HG03095 (cell line): ENCODE data around the gene RNF207.
A peak's percentile ranks its signal among the peaks of the same experiment; 100 is the strongest.

Experiments
- ATAC-seq: cut with Tn5 transposase; IDR thresholded peaks from one replicate; pipeline ENCODE4 v1.9.1; 2021; ENCODE audit warnings: moderate library complexity; ENCODE audit not compliant: unreplicated experiment

RNF207 gene

DNA sequence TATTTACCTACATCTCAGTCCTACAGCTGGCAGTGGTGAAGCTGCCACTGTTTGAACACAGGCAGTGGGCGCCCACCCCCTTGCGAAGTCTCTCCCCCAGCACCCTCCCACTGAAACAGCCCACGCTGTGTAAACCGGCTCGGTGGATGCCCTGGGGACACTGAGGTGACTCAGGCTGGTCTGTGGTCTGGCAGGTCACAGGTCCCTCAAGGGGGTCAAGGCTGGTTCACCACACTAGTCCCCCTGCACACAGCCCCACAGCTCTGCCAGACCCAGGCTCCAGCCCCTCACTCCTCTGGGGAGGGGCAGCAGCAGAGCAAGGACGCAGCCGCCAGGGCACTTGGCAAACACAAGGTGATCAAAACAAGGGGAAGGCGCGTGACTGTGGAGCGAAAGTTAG is 33.4 kb upstream of the RNF207 start:
- ATAC-seq = no peak

- no peak for ATAC-seq
Measured at GRCh38 chr1:6174621-6175410, 31.1 kb upstream of the RNF207 start.

DNA sequence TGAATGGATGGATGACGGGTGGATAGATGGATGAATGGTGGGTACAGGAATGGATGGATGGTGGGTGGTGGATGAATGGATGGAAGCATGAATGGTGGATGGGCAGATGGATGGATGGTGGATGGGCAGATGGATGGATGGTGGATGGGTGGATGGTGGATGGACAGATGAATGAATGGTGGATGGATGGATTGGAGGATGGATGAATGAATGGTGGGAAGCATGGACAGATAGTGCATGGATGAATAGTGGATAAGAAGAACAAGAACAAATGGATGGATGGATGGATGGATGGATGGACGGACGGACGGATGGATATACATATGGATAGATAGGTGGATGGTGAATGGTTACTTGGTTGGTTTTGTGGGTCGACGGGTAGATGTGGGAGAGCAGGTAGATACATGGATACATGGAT is 30.5 kb upstream of the RNF207 start:
- ATAC-seq = no peak

- no peak for ATAC-seq
Measured at GRCh38 chr1:6176779-6177178, 29.1 kb upstream of the RNF207 start.

- no peak for ATAC-seq
Measured at GRCh38 chr1:6177681-6178380, 28.1 kb upstream of the RNF207 start.

DNA sequence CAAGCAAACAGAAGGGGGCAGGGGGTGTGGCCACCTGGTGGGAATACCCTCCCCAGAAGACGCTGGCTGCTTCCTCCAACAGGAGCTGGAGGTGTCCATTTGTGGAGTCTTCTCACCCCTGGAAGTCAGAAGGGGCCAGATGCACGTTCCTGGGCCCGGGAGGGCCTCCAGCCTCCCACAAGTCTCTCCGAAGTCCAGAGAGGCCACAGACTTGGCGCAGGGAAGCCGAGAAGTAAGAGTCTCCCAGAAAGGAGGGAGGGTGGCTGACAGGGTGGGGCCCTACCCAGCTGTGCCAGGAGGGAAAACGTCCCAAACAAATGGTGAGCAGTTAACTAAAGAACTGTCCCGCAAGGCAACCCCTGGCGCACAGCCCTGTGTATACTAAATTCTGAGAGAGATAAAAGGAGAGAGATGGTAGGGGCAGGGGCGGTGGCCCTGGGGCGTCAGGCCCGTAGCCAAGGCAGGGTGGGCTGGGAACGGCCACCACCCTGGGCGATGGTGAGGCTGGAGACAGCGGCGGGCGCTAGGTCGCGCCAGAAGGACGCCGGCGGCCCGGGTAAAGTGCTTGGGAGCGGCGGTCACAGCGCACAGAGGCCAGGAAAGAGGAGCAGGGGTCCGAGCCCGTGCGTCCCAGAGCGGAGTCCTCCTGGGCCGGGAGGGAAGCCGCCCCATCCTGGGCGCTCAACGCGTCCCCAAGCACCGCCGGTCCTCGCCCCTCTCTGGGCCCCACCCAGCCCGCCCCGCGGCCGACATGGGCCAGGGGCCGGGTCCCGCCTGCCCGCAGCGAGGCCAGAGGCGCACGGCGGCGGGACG is 27.0 kb upstream of the RNF207 start:
- ATAC-seq = no peak

DNA sequence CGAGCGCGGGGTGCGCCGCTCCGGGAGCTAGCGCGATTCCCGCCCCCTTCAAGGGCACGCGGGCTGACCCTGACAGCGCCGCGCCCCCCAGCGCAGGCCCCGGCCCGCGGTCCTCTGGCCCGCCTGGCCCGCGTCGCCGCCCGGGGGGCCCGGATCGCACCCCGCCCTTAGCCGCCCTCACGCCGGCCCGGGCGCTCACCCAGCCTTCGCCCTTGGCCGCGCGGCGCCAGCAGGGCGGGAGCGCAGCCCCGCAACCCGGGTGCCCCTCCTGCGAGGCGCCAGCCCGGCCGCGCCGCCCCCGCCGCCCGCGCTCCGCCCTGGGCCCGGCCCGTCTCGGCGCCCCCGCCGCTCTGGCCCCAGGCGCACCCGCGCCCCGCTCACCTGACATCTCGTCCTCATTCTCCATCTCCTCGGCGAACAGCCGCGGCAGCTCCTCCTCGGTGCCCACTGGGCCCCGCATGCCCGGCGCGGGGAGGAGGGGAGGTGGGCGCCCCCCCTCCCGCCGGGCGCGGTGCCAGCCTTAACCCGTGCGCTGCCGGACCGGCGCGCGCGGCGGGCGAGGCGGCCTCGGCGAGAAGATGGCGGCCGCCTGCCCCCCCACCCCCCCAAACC is 26.2 kb upstream of the RNF207 start:
- no peak for ATAC-seq

DNA sequence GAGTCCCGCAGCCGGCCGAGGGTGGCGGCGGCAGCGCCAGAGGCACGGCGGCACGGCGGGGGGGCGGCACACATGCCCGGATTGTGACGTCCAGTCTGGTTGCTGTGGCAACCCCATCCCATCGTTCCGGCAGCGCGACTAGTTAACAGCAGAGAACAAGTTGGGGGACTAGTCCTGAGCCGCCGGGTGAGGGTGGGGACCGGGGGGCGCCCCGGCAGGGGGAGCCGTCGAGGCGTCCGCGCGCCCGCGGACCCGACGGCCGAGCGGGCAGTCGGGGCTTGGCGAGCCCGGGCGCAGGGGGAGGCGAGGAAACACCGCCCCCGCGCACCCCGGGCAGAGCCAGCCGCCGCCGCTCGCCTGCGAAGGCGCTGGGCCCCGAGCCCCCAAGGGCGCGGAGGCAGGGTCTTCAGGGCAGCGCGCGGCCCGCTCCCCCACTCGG is 25.6 kb upstream of the RNF207 start, which contains the start of gene CHD5:
TSS of gene CHD5 (minus strand) at position 54 of the 439 bp plus-strand sequence. CDS start 298 bp downstream, outside the sequence.
- no peak for ATAC-seq

DNA sequence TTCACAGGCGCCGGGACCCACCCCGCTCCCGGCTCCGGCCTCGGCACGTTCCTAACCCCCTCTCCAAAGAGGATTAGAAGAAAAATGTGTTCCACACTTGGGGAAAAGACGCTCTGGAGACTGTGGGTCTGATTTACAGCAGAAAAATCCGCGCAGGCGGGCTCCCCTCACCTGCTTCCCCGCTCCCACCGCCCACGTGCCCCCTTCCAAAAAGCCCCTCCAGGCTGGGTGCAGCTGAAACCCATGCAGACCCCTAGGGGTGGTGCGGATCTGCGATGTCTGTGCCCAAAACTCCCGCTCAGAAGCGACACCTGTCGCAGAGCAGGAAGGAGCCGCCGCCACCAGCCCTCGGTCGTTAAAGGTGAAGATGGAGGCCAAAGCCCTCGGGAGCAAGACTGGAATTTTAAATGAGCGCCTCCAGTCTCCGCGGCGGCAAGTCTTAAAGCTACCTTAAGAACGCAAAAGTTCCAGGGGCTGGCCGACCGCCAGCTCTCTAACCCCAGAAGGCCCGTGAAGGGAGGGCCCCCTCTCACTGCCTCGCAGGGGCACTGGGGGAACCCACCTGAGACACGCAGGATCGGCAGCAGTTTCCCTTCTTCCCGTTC is 25.1 kb upstream of the RNF207 start:
- no peak for ATAC-seq

GRCh38 chr1:6181347-6181770 is 24.6 kb upstream of the RNF207 start:
- no peak for ATAC-seq

DNA sequence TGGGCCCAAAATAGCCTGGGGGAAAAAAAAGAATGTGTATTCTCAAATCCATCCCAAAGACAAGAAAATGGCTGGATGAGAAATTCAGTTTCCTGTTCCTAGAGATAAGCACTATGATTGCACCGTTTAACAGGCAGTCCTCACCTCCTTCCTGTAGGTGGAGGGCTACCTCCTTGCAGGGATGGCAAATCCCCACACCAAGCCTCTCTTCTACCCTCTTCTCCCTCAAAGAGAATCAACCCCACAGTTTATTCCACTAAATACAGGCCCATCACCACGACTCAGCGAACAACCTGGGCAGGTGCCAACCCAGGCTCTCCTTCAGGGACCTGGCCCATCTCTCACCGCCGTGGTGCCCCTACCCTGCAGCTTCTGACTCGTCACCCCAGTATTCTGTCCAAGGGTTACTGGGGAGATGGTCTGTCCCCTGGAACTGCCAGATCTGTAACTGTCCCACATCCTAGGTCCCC is 22.4 kb upstream of the RNF207 start:
- ATAC-seq = no peak

DNA sequence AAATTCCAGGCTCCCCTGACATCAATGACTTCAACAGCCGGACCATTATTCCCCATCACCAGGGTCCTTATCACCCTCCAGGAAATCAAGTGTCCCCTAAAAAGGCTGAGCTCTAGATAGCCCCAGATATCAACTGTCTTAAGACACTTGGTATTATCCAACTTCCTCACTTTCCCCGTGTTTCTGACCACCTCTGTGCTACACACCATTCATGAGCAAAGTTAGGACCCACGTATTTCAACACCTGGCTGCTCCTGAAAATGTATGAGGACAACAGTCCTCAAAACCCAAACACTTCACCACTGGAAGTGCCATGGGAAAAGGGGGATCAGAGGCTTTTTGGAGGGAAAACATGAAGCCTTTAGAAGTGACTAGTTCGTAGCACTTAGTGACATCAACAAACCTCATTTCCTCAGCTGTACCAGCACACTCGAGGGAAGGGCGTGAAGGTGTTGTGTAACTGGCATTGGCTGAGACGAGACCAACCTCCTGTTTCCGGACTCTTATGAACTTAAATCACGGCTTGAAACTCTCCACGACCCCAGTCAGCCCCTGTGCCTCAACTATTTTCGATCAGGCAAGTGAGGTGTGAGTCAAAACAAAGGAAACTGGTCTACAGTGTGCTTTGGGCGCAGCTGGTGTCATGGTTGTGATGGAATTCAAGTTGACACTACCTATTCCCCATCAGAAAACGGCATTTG is 21.7 kb upstream of the RNF207 start:
- ATAC-seq = no peak

DNA sequence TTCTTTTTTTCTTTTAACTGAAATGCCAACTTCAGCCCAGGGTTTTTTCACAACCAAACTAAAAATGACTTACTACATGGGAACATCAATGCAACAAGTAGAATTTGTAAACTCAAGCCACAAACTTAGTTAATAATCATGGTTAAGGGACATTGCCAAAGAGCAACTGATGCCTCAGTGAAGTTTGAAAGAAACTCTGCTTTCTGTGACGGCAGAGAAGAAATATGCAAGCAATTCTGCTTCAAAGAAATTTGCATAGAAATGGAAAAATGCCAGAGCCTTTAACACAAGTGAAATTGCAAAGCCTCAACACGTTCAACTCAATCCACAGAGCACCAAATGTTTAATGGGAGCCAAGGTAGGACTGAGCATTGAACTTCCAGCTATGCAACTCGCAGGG is 20.8 kb upstream of the RNF207 start:
- no peak for ATAC-seq

DNA sequence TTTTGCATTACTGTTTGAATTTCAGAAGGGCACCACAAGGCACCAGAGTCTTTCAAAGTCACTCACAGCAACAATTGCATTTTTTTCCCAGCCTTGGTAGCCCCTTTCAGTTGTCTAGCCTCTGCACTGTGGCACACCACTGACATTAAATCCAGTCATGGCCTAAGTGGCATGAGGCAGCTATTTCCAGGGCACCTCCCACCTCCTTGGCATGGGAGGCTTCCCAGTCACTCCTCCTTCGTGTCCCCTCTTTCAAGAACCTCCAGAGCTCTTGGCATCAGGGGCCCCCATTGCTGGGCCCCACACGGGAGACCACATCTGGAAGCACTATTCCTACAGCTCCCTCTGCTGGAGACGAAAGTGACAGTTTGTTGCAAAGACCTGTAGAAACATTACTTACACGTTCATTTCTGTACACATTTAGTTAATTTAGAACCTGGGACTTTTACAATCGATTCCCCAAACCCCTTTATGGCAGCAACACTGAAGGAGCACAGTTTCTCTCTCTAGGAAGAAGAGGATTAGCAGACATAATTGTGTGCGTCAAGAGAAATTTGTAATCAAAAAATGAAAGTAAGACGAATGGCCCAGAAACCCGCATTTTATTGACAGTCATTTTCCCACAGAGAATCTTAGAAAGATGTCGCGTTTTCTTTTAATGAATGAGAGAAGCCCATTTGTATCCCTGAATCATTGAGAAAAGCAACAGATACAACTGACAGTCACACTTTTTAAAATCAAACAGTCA is 20.1 kb upstream of the RNF207 start:
- ATAC-seq = no peak

- ATAC-seq = no peak
Measured at GRCh38 chr1:6188466-6188865, 17.5 kb upstream of the RNF207 start.

DNA sequence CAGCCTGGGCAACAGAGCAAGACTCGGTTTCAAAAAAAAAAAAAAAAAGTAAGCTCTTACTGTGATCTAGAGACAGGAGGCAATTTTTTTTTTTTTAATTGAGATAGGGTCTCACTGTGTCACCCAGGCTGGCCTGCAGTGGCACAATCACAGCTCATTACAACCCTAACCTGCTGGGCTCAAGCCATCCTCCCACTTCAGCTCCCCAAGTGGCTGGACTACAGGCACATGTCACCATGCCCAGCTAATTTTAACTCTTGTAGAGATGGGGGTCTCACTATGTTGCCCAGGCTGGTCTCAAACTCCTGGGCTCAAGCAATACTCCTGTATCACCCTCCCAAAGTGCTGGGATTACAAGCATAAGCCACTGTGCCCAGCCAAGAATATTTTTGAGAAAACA is 14.0 kb upstream of the RNF207 start:
- no peak for ATAC-seq

DNA sequence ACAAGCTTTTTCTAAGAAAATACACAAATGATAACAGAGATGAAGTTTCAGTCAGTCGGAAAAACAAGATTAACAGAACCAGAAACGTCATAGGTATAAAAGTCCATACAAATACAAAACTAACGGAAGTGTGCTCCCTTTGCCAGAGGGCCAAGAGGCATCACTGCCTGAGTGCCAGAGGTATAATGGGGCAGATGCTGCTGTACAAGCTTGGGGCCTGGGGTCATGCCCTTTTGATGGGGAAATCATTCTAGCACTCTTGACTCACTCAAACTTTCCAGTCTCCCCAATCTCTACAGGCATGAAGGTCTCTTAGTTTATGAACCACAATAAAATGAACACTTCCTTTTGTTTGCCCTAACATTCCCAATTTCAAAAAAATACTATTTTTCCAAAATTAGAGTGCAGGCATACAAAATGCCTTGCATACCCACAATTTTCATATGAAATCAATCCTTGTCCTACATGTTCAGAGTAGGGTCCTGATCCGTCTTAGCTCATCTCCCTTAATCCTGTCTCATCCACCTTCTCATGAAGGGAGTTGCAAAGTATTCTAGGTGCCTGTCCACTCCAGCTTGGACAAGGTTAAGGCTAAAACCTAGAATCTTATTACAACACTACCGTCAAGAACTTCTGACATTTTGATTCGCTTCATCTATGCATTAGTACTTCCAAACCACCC is 8.0 kb upstream of the RNF207 start:
- no peak for ATAC-seq

- ATAC-seq = peak; percentile 5
Measured at GRCh38 chr1:6198646-6199297, 7.1 kb upstream of the RNF207 start.
